Measurements from ENCODE around the gene FBXW11. TPM values are rescaled to one million over a fixed set of nuclear protein-coding genes. Genes with fewer than 3 reads are reported as not detected.
"Not testable (repeated sequence)": the region's sequence is repeated elsewhere in the genome, so short reads cannot be mapped to it uniquely, and the experiment has no call there.

Gene FBXW11
- total RNA-seq, 2 experiments from 2014 or later = 47.2 to 47.4 TPM

- no peak for DNase-seq
- peaks cover 1% of the 10 kb centered on the region for H3K36me3 Mint-ChIP-seq
- H3K9me3 Mint-ChIP-seq = no peaks in the 10 kb centered on the region
- CTCF ChIA-PET = interaction anchor here (1.1 kb wide), 1 partner anchor 34 kb away, joined by 4 read pairs; no protein-coding TSS in a partner anchor
- H3K4me1 Mint-ChIP-seq (ENCODE audit: low read depth) = peaks cover 34% of the 10 kb centered on the region
- POLR2A ChIA-PET = no interaction called here
- intact Hi-C loops (cut with micrococcal nuclease) = no loop called here
- H3K27ac Mint-ChIP-seq = no peak overlapping the region
- no peak overlapping the region for H3K4me3 Mint-ChIP-seq
- no peaks in the 10 kb centered on the region for H3K27me3 Mint-ChIP-seq
These were observed 60.2 kb downstream of the FBXW11 start for GRCh38 chr5:171946000-171946781.

GRCh38 chr5:171945476-171945875, 61.0 kb downstream of the FBXW11 start:
- intact Hi-C loops (cut with micrococcal nuclease) = no loop called here
- Mint-ChIP-seq H3K36me3 (peaks cover 1% of the 10 kb centered on the region), H3K4me3 (no peak overlapping the region), H3K27ac (no peak overlapping the region), H3K27me3 (no peaks in the 10 kb centered on the region), H3K4me1 (ENCODE audit: low read depth) (peaks cover 38% of the 10 kb centered on the region), H3K9me3 (no peaks in the 10 kb centered on the region)
- POLR2A ChIA-PET = no interaction called here
- CTCF ChIA-PET = interaction anchor here (1.1 kb wide), 1 partner anchor 33 kb away, joined by 4 read pairs; no protein-coding TSS in a partner anchor
- DNase-seq = no peak

- Mint-ChIP-seq H3K4me1 (ENCODE audit: low read depth) (peaks cover 41% of the 10 kb centered on the region), H3K36me3 (peaks cover 1% of the 10 kb centered on the region), H3K27ac (no peak overlapping the region), H3K9me3 (no peaks in the 10 kb centered on the region), H3K27me3 (no peaks in the 10 kb centered on the region), H3K4me3 (no peak overlapping the region)
- CTCF ChIA-PET = interaction anchor here (1.1 kb wide), 1 partner anchor 33 kb away, joined by 4 read pairs; no protein-coding TSS in a partner anchor
- POLR2A ChIA-PET = no interaction called here
- intact Hi-C loops (cut with micrococcal nuclease) = no loop called here
- DNase-seq = no peak
These were observed 61.4 kb downstream of the FBXW11 start for GRCh38 chr5:171945066-171945465.

- H3K27me3 Mint-ChIP-seq; H3K9me3 Mint-ChIP-seq; H3K36me3 Mint-ChIP-seq; DNase-seq; H3K4me3 Mint-ChIP-seq; intact Hi-C loops (cut with micrococcal nuclease): not testable (repeated sequence)
- POLR2A ChIA-PET = interaction anchor here (0.7 to 1.3 kb wide), 3 partner anchors 19 to 47 kb away, joined by 3 to 4 read pairs (median 3); no protein-coding TSS in a partner anchor
- CTCF ChIA-PET = interaction anchor here (0.6 to 0.8 kb wide), 2 partner anchors 19 to 117 kb away, joined by 3 read pairs; no protein-coding TSS in a partner anchor
- H3K27ac Mint-ChIP-seq = peak overlapping the region; percentile 28
- H3K4me1 Mint-ChIP-seq (ENCODE audit: low read depth) = peaks cover 40% of the 10 kb centered on the region
These were observed 64.3 kb downstream of the FBXW11 start for GRCh38 chr5:171942112-171942516.

GRCh38 chr5:171941675-171942074, 64.8 kb downstream of the FBXW11 start:
- DNase-seq; intact Hi-C loops (cut with micrococcal nuclease); H3K36me3 Mint-ChIP-seq; H3K9me3 Mint-ChIP-seq; H3K4me3 Mint-ChIP-seq; H3K27ac Mint-ChIP-seq; H3K27me3 Mint-ChIP-seq: not testable (repeated sequence)
- ChIA-PET CTCF (interaction anchor here (0.6 to 0.8 kb wide), 3 partner anchors 19 to 117 kb away, joined by 3 read pairs; no protein-coding TSS in a partner anchor), POLR2A (interaction anchor here (0.7 to 1.3 kb wide), 3 partner anchors 20 to 48 kb away, joined by 3 to 4 read pairs (median 3); no protein-coding TSS in a partner anchor)
- peaks cover 44% of the 10 kb centered on the region for H3K4me1 Mint-ChIP-seq (ENCODE audit: low read depth)

GRCh38 chr5:171941275-171941674, 65.2 kb downstream of the FBXW11 start:
- H3K4me1 Mint-ChIP-seq (ENCODE audit: low read depth) = peaks cover 44% of the 10 kb centered on the region
- H3K36me3 Mint-ChIP-seq; H3K4me3 Mint-ChIP-seq; intact Hi-C loops (cut with micrococcal nuclease); H3K27ac Mint-ChIP-seq; H3K9me3 Mint-ChIP-seq; DNase-seq; H3K27me3 Mint-ChIP-seq: not testable (repeated sequence)
- POLR2A ChIA-PET = interaction anchor here (1.3 kb wide), 1 partner anchor 48 kb away, joined by 3 read pairs; no protein-coding TSS in a partner anchor
- CTCF ChIA-PET = interaction anchor here (0.6 kb wide), 1 partner anchor 21 kb away, joined by 3 read pairs; no protein-coding TSS in a partner anchor

GRCh38 chr5:171939951-171940350, 66.5 kb downstream of the FBXW11 start:
- Mint-ChIP-seq H3K27ac (no peak overlapping the region), H3K4me1 (ENCODE audit: low read depth) (peaks cover 41% of the 10 kb centered on the region), H3K9me3 (no peaks in the 10 kb centered on the region), H3K4me3 (no peak overlapping the region), H3K36me3 (peaks cover 4% of the 10 kb centered on the region), H3K27me3 (no peaks in the 10 kb centered on the region)
- no peak for DNase-seq
- CTCF ChIA-PET = interaction anchor here (1.2 kb wide), 1 partner anchor 28 kb away, joined by 3 read pairs; no protein-coding TSS in a partner anchor
- intact Hi-C loops (cut with micrococcal nuclease) = no loop called here
- POLR2A ChIA-PET = no interaction called here

- Mint-ChIP-seq H3K27ac (no peak overlapping the region), H3K36me3 (peaks cover 11% of the 10 kb centered on the region), H3K27me3 (no peaks in the 10 kb centered on the region), H3K4me3 (no peak overlapping the region), H3K4me1 (ENCODE audit: low read depth) (peaks cover 33% of the 10 kb centered on the region), H3K9me3 (peaks cover 4% of the 10 kb centered on the region)
- ChIA-PET CTCF (no interaction called here), POLR2A (no interaction called here)
- DNase-seq = no peak
- intact Hi-C loops (cut with micrococcal nuclease) = no loop called here
These were observed 68.1 kb downstream of the FBXW11 start for GRCh38 chr5:171938358-171938757.

- POLR2A ChIA-PET = no interaction called here
- DNase-seq = no peak
- H3K4me1 Mint-ChIP-seq (ENCODE audit: low read depth) = peaks cover 28% of the 10 kb centered on the region
- H3K27me3 Mint-ChIP-seq = no peaks in the 10 kb centered on the region
- intact Hi-C loops (cut with micrococcal nuclease) = no loop called here
- H3K9me3 Mint-ChIP-seq = peaks cover 4% of the 10 kb centered on the region
- H3K36me3 Mint-ChIP-seq = peaks cover 11% of the 10 kb centered on the region
- H3K4me3 Mint-ChIP-seq = no peak overlapping the region
- no peak overlapping the region for H3K27ac Mint-ChIP-seq
- CTCF ChIA-PET = interaction anchor here (1.9 kb wide), 1 partner anchor 25 kb away, joined by 8 read pairs; no protein-coding TSS in a partner anchor
These were observed 69.1 kb downstream of the FBXW11 start for GRCh38 chr5:171937351-171937750.

- Mint-ChIP-seq H3K4me1 (ENCODE audit: low read depth) (peaks cover 39% of the 10 kb centered on the region), H3K9me3 (peaks cover 4% of the 10 kb centered on the region), H3K4me3 (no peak overlapping the region), H3K36me3 (peaks cover 15% of the 10 kb centered on the region), H3K27ac (no peak overlapping the region), H3K27me3 (no peaks in the 10 kb centered on the region)
- ChIA-PET CTCF (interaction anchor here (1.2 kb wide), 1 partner anchor 23 kb away, joined by 4 read pairs; no protein-coding TSS in a partner anchor), POLR2A (no interaction called here)
- intact Hi-C loops (cut with micrococcal nuclease) = no loop called here
- no peak for DNase-seq
These were observed 71.9 kb downstream of the FBXW11 start for GRCh38 chr5:171934586-171934985.

GRCh38 chr5:171931163-171931562, 75.3 kb downstream of the FBXW11 start:
- ChIA-PET CTCF (interaction anchor here (0.9 kb wide), 1 partner anchor 19 kb away, joined by 3 read pairs; no protein-coding TSS in a partner anchor), POLR2A (no interaction called here)
- Mint-ChIP-seq H3K36me3 (peaks cover 15% of the 10 kb centered on the region), H3K4me1 (ENCODE audit: low read depth) (peaks cover 44% of the 10 kb centered on the region), H3K4me3 (no peak overlapping the region), H3K9me3 (peaks cover 4% of the 10 kb centered on the region), H3K27ac (no peak overlapping the region), H3K27me3 (no peaks in the 10 kb centered on the region)
- intact Hi-C loops (cut with micrococcal nuclease) = no loop called here
- DNase-seq = no peak

GRCh38 chr5:171927345-171927941, 79.0 kb downstream of the FBXW11 start:
- peaks cover 4% of the 10 kb centered on the region for H3K36me3 Mint-ChIP-seq

More at GRCh38 chr5:171927345-171927941, 79.0 kb downstream of the FBXW11 start:
- POLR2A ChIA-PET = no interaction called here
- CTCF ChIA-PET = interaction anchor here (1.0 kb wide), 1 partner anchor 16 kb away, joined by 4 read pairs; no protein-coding TSS in a partner anchor
- Mint-ChIP-seq H3K4me1 (ENCODE audit: low read depth) (peaks cover 51% of the 10 kb centered on the region), H3K27ac (no peak overlapping the region), H3K4me3 (no peak overlapping the region), H3K27me3 (no peaks in the 10 kb centered on the region), H3K9me3 (peaks cover 2% of the 10 kb centered on the region)
- intact Hi-C loops (cut with micrococcal nuclease) = no loop called here
- DNase-seq = no peak
